Left renal pelvis (tissue), 4 donors: ENCODE measurements around the gene DSTYK. TPM values are rescaled to one million over a fixed set of nuclear protein-coding genes. Genes with fewer than 3 reads are reported as not detected.
A peak's percentile ranks its signal among the peaks of the same experiment; 100 is the strongest.

Source experiments
- DNase-seq, 4 donors: peaks; one replicate each; pipeline ENCODE4 v3.0.0-alpha.2; 2013; ENCODE audit warnings: low read depth in 4 of 4, low spot score in 3 of 4
- polyA plus RNA-seq, 4 donors: library from polyadenylated mRNA; unstranded; fragments of 120-200 nt; gene quantifications; one replicate each; pipeline ENCODE4 v1.2.1, GENCODE V29; 2013; ENCODE audit not compliant: insufficient read length in 4 of 4

DSTYK gene
- polyA plus RNA-seq, 4 donors: 16.4 to 20.4 (median 17.5) TPM

GRCh38 chr1:205141236-205142101 lies 70.0 kb downstream of the DSTYK start:
- DNase-seq: peak; percentile 41 to 65 (median 60)

- DNase-seq: no peak
Observed at GRCh38 chr1:205140113-205140512, 71.4 kb downstream of the DSTYK start.

- no peak for DNase-seq
Observed at GRCh38 chr1:205137901-205138300, 73.6 kb downstream of the DSTYK start.

- no peak for DNase-seq
Observed at GRCh38 chr1:205133287-205133686, 78.2 kb downstream of the DSTYK start.

GRCh38 chr1:205129447-205130029 lies 82.0 kb downstream of the DSTYK start:
- no peak for DNase-seq

GRCh38 chr1:205128050-205128449 lies 83.5 kb downstream of the DSTYK start:
- DNase-seq: no peak

GRCh38 chr1:205127646-205128045 lies 83.9 kb downstream of the DSTYK start:
- DNase-seq: no peak

GRCh38 chr1:205124726-205125125 lies 86.8 kb downstream of the DSTYK start:
- DNase-seq: no peak

GRCh38 chr1:205122489-205122882 lies 89.0 kb downstream of the DSTYK start:
- DNase-seq: no peak

- DNase-seq: peak; percentile 92 to 97 (median 94)
Observed at GRCh38 chr1:205121660-205122488, 89.6 kb downstream of the DSTYK start, which contains the start of gene RBBP5. Gene RBBP5, minus strand, starts transcription at chr1:205121978. Its CDS starts 105 bp downstream, at chr1:205121873.

- DNase-seq: no peak
Observed at GRCh38 chr1:205118752-205119151, 92.8 kb downstream of the DSTYK start.

- no peak for DNase-seq
Observed at GRCh38 chr1:205111354-205111753, 100.1 kb downstream of the DSTYK start.

- DNase-seq: no peak
Observed at GRCh38 chr1:205109711-205110110, 101.8 kb downstream of the DSTYK start.

- DNase-seq: no peak
Observed at GRCh38 chr1:205109269-205109668, 102.2 kb downstream of the DSTYK start.

- DNase-seq: no peak
Observed at GRCh38 chr1:205108464-205108863, 103.0 kb downstream of the DSTYK start.

GRCh38 chr1:205107327-205107726 lies 104.2 kb downstream of the DSTYK start:
- no peak for DNase-seq

GRCh38 chr1:205102404-205102803 lies 109.1 kb downstream of the DSTYK start:
- DNase-seq: no peak

- no peak for DNase-seq
Observed at GRCh38 chr1:205098242-205098641, 113.3 kb downstream of the DSTYK start.

GRCh38 chr1:205095422-205095821 lies 116.1 kb downstream of the DSTYK start:
- no peak for DNase-seq
